WTC11 (cell line): ENCODE data around the gene TSPAN18. TPM values are rescaled to one million over a fixed set of nuclear protein-coding genes. Genes with fewer than 3 reads are reported as not detected.

Experiments used
- ATAC-seq: fragments of 200-7000 bp; cut with Tn5 transposase; 2 replicates; pipeline ENCODE4 v1.10.0; 2021; ENCODE audit warnings: mild to moderate bottlenecking, moderate library complexity
- CTCF ChIA-PET: fragments of 300-600 bp; sonication (Branson Sonifier 250); formaldehyde crosslinking; loops from one replicate; lab custom pipeline; 2021; ENCODE audit warnings: antibody characterized with exemption; lab: Charles Lee
- POLR2A ChIA-PET: fragments of 350-600 bp; sonication (Branson Sonifier 250); formaldehyde crosslinking; loops from one replicate; lab custom pipeline; 2021; ENCODE audit warnings: antibody characterized with exemption; lab: Charles Lee
- DNase-seq: peaks from one replicate; pipeline ENCODE4 v3.0.0; 2021; ENCODE audit warnings: low spot score
- H3K27ac Mint-ChIP-seq: 2 replicates; pipeline ENCODE4 v1.8.0; 2021; ENCODE audit warnings: mixed read lengths
- H3K27me3 Mint-ChIP-seq: 2 replicates; pipeline ENCODE4 v1.8.0; 2021; ENCODE audit warnings: low read depth, mild to moderate bottlenecking, moderate library complexity, mixed read lengths
- H3K36me3 Mint-ChIP-seq: 2 replicates; pipeline ENCODE4 v1.8.0; 2021; ENCODE audit warnings: mixed read lengths
- H3K4me1 Mint-ChIP-seq: 2 replicates; pipeline ENCODE4 v1.8.0; 2022; ENCODE audit warnings: mixed read lengths
- H3K4me3 Mint-ChIP-seq: 2 replicates; pipeline ENCODE4 v1.8.0; 2021; ENCODE audit warnings: mild to moderate bottlenecking, moderate library complexity, mixed read lengths
- H3K9me3 Mint-ChIP-seq: 2 replicates; pipeline ENCODE4 v1.8.0; 2021; ENCODE audit warnings: mixed read lengths
- AFF4 ChIP-seq: sonication (generic); formaldehyde crosslinking; IDR thresholded peaks from 2 replicates; pipeline ENCODE4 v1.8.1; 2023; ENCODE audit warnings: mild to moderate bottlenecking, missing genetic modification reagents, borderline replicate concordance
- AR ChIP-seq: fragments of 250-450 bp; sonication (Bioruptor Pico); IDR thresholded peaks from 2 replicates; pipeline ENCODE4 v1.9.0; 2021; ENCODE audit warnings: mild to moderate bottlenecking
- CDX4 ChIP-seq: fragments of 250-450 bp; sonication (Bioruptor Pico); IDR thresholded peaks from 2 replicates; pipeline ENCODE4 v1.9.0; 2021; ENCODE audit warnings: moderate library complexity, mild to moderate bottlenecking, inconsistent platforms, borderline replicate concordance
- E2F1 ChIP-seq: sonication (generic); formaldehyde crosslinking; IDR thresholded peaks from 2 replicates; pipeline ENCODE4 v1.8.0; 2022; ENCODE audit warnings: mild to moderate bottlenecking, missing genetic modification reagents
- E2F4 ChIP-seq: sonication (generic); formaldehyde crosslinking; IDR thresholded peaks from 2 replicates; pipeline ENCODE4 v1.8.1; 2022; ENCODE audit warnings: low read depth, mild to moderate bottlenecking, moderate library complexity, missing genetic modification reagents, borderline replicate concordance
- E2F5 ChIP-seq: sonication (generic); formaldehyde crosslinking; IDR thresholded peaks from 2 replicates; pipeline ENCODE4 v1.8.1; 2022; ENCODE audit warnings: mild to moderate bottlenecking, moderate library complexity, missing genetic modification reagents
- ELF4 ChIP-seq: sonication (generic); formaldehyde crosslinking; IDR thresholded peaks from 2 replicates; pipeline ENCODE4 v1.8.1; 2022; ENCODE audit warnings: low read depth, mild to moderate bottlenecking, moderate library complexity, missing genetic modification reagents
- ESRRA ChIP-seq: sonication (generic); formaldehyde crosslinking; IDR thresholded peaks from 2 replicates; pipeline ENCODE4 v1.8.1; 2022; ENCODE audit warnings: mild to moderate bottlenecking, missing genetic modification reagents, borderline replicate concordance
- GRHL2 ChIP-seq: fragments of 250-450 bp; sonication (Bioruptor Pico); IDR thresholded peaks from 2 replicates; pipeline ENCODE4 v1.8.0; 2022; ENCODE audit warnings: mild to moderate bottlenecking, moderate library complexity; ENCODE audit not compliant: insufficient replicate concordance, severe bottlenecking
- HMGA2 ChIP-seq: fragments of 250-450 bp; sonication (Bioruptor Pico); IDR thresholded peaks from 2 replicates; pipeline ENCODE4 v1.4.0; 2021; ENCODE audit warnings: mild to moderate bottlenecking, moderate library complexity
- IRF2 ChIP-seq: sonication (generic); formaldehyde crosslinking; IDR thresholded peaks from 2 replicates; pipeline ENCODE4 v1.8.0; 2022; ENCODE audit warnings: low read depth, missing genetic modification reagents, borderline replicate concordance
- MAX ChIP-seq: sonication (generic); formaldehyde crosslinking; IDR thresholded peaks from 2 replicates; pipeline ENCODE4 v1.8.0; 2022; ENCODE audit warnings: mild to moderate bottlenecking, missing genetic modification reagents
- MLX ChIP-seq: sonication (generic); formaldehyde crosslinking; IDR thresholded peaks from 2 replicates; pipeline ENCODE4 v1.8.1; 2023; ENCODE audit warnings: mild to moderate bottlenecking, missing genetic modification reagents, moderate library complexity
- MYBL2 ChIP-seq: sonication (generic); formaldehyde crosslinking; IDR thresholded peaks from 2 replicates; pipeline ENCODE4 v1.8.1; 2023; ENCODE audit warnings: mild to moderate bottlenecking, moderate library complexity, missing genetic modification reagents
- NFATC4 ChIP-seq: fragments of 250-450 bp; sonication (Bioruptor Pico); IDR thresholded peaks from 2 replicates; pipeline ENCODE4 v1.9.0; 2021; ENCODE audit warnings: mild to moderate bottlenecking
- NR1H2 ChIP-seq: sonication (generic); formaldehyde crosslinking; IDR thresholded peaks from 2 replicates; pipeline ENCODE4 v1.9.0; 2021; ENCODE audit warnings: mild to moderate bottlenecking, moderate library complexity, missing genetic modification reagents
- NR2C2 ChIP-seq: sonication (generic); formaldehyde crosslinking; IDR thresholded peaks from 2 replicates; pipeline ENCODE4 v1.8.0; 2022; ENCODE audit warnings: mild to moderate bottlenecking, missing genetic modification reagents
- RELA ChIP-seq: sonication (generic); formaldehyde crosslinking; IDR thresholded peaks from 2 replicates; pipeline ENCODE4 v1.8.1; 2022; ENCODE audit warnings: missing genetic modification reagents, mild to moderate bottlenecking, borderline replicate concordance
- TP53 ChIP-seq: sonication (generic); formaldehyde crosslinking; IDR thresholded peaks from 2 replicates; pipeline ENCODE4 v1.8.1; 2023; ENCODE audit warnings: mild to moderate bottlenecking, missing genetic modification reagents
- ZNF281 ChIP-seq: sonication (generic); formaldehyde crosslinking; IDR thresholded peaks from 2 replicates; pipeline ENCODE4 v1.8.0; 2023; ENCODE audit warnings: mild to moderate bottlenecking, missing genetic modification reagents
- ZNF671 ChIP-seq: fragments of 250-450 bp; sonication (Bioruptor Pico); IDR thresholded peaks from 2 replicates; pipeline ENCODE4 v1.8.0; 2021; ENCODE audit warnings: mild to moderate bottlenecking
- total RNA-seq: library from RNA; stranded (reverse); gene quantifications from 3 replicates; pipeline ENCODE4 v1.2.3, GENCODE V29; 2021

Gene TSPAN18
- total RNA-seq, 1 experiment from 2014 or later, result 44.7 TPM

- no peak for TF ChIP-seq MAX (CRISPR knock-in tag)
- no peak for TF ChIP-seq NFATC4
- no peak for TF ChIP-seq E2F5
Observed at GRCh38 chr11:44923115-44923514, 196.4 kb downstream of the TSPAN18 start (continued).

GRCh38 chr11:44923806-44924205 lies 197.0 kb downstream of the TSPAN18 start:
- H3K36me3 Mint-ChIP-seq, result no peaks in the 10 kb centered on the region
- DNase-seq, result no peak
- CTCF ChIA-PET, result interaction anchor here (1.1 to 1.4 kb wide), 2 partner anchors 12 to 13 kb away, joined by 5 to 8 read pairs; no protein-coding TSS in a partner anchor
- H3K4me1 Mint-ChIP-seq, result peaks cover 10% of the 10 kb centered on the region
- no peaks in the 10 kb centered on the region for H3K27me3 Mint-ChIP-seq
- ATAC-seq, result no peak
- no peak overlapping the region for H3K27ac Mint-ChIP-seq
- H3K4me3 Mint-ChIP-seq, result no peak overlapping the region
- POLR2A ChIA-PET, result no interaction called here
- no peaks in the 10 kb centered on the region for H3K9me3 Mint-ChIP-seq
- TF ChIP-seq NR2C2 (CRISPR knock-in tag) (no peak), HMGA2 (no peak), NR1H2 (no peak), ESRRA (no peak), ZNF671 (no peak), AFF4 (CRISPR knock-in tag) (no peak), MLX (no peak), CDX4 (no peak), E2F4 (CRISPR knock-in tag) (no peak), IRF2 (CRISPR knock-in tag) (no peak), GRHL2 (no peak), AR (CRISPR knock-in tag) (no peak), RELA (CRISPR knock-in tag) (no peak), MYBL2 (CRISPR knock-in tag) (no peak), ELF4 (no peak), ZNF281 (no peak), TP53 (no peak), E2F1 (CRISPR knock-in tag) (no peak), E2F5 (no peak)
